Heart left ventricle (tissue), 16 donors: Measurements from ENCODE around the gene MTF1. TPM values are rescaled to one million over a fixed set of nuclear protein-coding genes. Genes with fewer than 3 reads are reported as not detected.

Experiments
- ATAC-seq, 4 donors: fragments of 200-7000 bp; cut with Tn5 transposase; one replicate each; pipeline ENCODE4 v1.9.1; 2020 to 2022; ENCODE audit warnings: moderate library complexity in 4 of 4, mild to moderate bottlenecking in 3 of 4, moderate number of reproducible peaks in 1 of 4
- DNase-seq, 5 donors: peaks; one replicate each; pipeline ENCODE4 v3.0.0-alpha.2; 2020
- H3K27ac ChIP-seq, 12 donors: fragments of 200-600 bp; sonication (generic) in 4 of 12; one replicate each; pipeline versions ENCODE4 v1.5.0 to v1.8.0; 2016 to 2022; ENCODE audit warnings: mild to moderate bottlenecking in 2 of 12
- H3K27me3 ChIP-seq, 9 donors: fragments of 200-600 bp; sonication (generic) in 2 of 9; one replicate each; pipeline versions ENCODE4 v1.5.1 to v1.8.0; 2016 to 2022; ENCODE audit warnings: mild to moderate bottlenecking in 3 of 9
- H3K36me3 ChIP-seq, 9 donors: fragments of 200-600 bp; sonication (generic) in 2 of 9; one replicate each; pipeline versions ENCODE4 v1.5.0 to v1.8.0; 2018 to 2022; ENCODE audit warnings: mild to moderate bottlenecking in 2 of 9
- H3K4me1 ChIP-seq, 12 donors: fragments of 200-600 bp; sonication (generic) in 4 of 12; one replicate each; pipeline versions ENCODE4 v1.5.0 to v1.8.0; 2016 to 2022; ENCODE audit warnings: mild to moderate bottlenecking in 3 of 12
- H3K4me3 ChIP-seq, 12 donors: fragments of 200-600 bp; sonication (generic) in 4 of 12; one replicate each; pipeline versions ENCODE4 v1.5.0 to v1.8.0; 2017 to 2022; ENCODE audit warnings: mild to moderate bottlenecking in 9 of 12, moderate library complexity in 4 of 12
- H3K9me3 ChIP-seq, 12 donors: fragments of 200-600 bp; sonication (generic) in 4 of 12; one replicate each; pipeline versions ENCODE4 v1.5.0 to v1.8.0; 2016 to 2022; ENCODE audit warnings: mild to moderate bottlenecking in 1 of 12
- POLR2A ChIP-seq, 2 donors: fragments of 450-650 bp; IDR thresholded peaks; one replicate each; pipeline ENCODE4 v1.6.1; 2017; ENCODE audit warnings: antibody characterized with exemption in 2 of 2, mild to moderate bottlenecking in 2 of 2, moderate library complexity in 2 of 2
- WGBS, 4 donors: extraction: QIAGEN DNeasy Blood & Tissue Kit in 2 of 4; methylation state at CpG; one replicate each; pipeline versions ENCODE4 v1.1.5 to v1.1.7; 2013 to 2018; 5-methylcytosine and 5-hydroxymethylcytosine counted together
- intact Hi-C, 10 donors: fragments of 100-400 bp; cut with DNase I; formaldehyde crosslinking; loops; one replicate each; pipeline versions ENCODE4 v1.11.1 to v1.14.2; 2022
- polyA plus RNA-seq, 2 donors: library from polyadenylated mRNA; stranded (reverse); fragments of 200-250 nt; gene quantifications; one replicate each; pipeline ENCODE4 v1.2.3, GENCODE V29; 2013
- total RNA-seq, 9 donors: library from RNA; depleted of rRNA in 2 of 9; stranded (reverse); fragments of >200 nt in 2 of 9; fragmentation: NEBNext Ultra II Directional in 3 of 9; extraction: Animal tissue kit (Norgen Biotek cat#: 25700) in 3 of 9; gene quantifications; one replicate each; pipeline versions ENCODE4 v1.1.0 to v1.2.4, GENCODE V29; 2016 to 2023
- TF ChIP-seq, protein P1 (sequence below), 12 donors: fragments of 200-600 bp; sonication (generic) in 4 of 12; IDR thresholded peaks; one replicate each; pipeline versions ENCODE4 v1.5.0 to v1.8.0; 2018 to 2022; ENCODE audit warnings: antibody characterized with exemption in 12 of 12, mild to moderate bottlenecking in 5 of 12
- donor health status: ischemic (EF 13 %, LVEDD 7.1; RV severe dilation, severe dysfunction).
- donor health status: healthy with polysubstance abuse.
- donor health status: DM: no; HTN: yes; CAD: no.
- donor health status: DM: no; HTN: no; CAD: no.
- donor health status: ischemic (EF 25% LVEDD 6.9; RV normal size, moderate dysfunction).
- donor health status: ischemic (EF 25% LVEDD 5.7; RV mildly dilated, moderate dysfunction).
- donor health status: healthy.
- donor health status: DM: yes; HTN: yes; CAD: no.
- donor health status: ischemic (EF 35%, LVEDD 5.7; RV mildly dilated, moderate dysfunction).
- donor health status: nonischemic (EF 11% LVEDD 7.7; RV severe dilation, severe dysfunction).
- donor health status: DM: yes; HTN: yes; CAD: no.
- donor health status: PGD.
- donor health status: ischemic (EF 29% LVEDD 5.4; RV normal size, mild dysfunction).
- donor health status: nonischemic (EF 23%, LVEDD 6.1; RV moderate dilation, normal function).

The MTF1 gene
- total and polyA plus RNA-seq, 11 donors = 1.7 to 19.5 (median 12.0) TPM

DNA sequence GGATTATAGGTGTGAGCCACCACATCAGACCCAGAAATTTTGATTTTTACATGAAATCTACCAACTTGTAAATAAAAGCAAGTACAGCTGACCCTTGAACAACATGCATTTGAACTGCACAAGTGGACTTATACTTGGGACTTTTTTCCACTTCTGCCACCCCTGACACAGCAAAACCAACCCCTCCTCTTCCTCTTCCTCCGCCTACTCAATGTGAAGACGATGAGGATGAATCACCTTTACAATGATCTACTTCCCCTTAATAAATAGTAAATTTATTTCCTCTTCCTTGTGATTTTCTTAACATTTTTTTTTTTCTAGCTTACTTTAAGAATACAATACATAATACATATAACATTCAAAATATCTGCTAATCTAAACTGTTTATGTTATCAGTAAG, 33.9 kb downstream of the MTF1 start:
- H3K36me3 ChIP-seq = peaks cover 0 to 91% (median 75%) of the 10 kb centered on the region in 9 donors

DNA sequence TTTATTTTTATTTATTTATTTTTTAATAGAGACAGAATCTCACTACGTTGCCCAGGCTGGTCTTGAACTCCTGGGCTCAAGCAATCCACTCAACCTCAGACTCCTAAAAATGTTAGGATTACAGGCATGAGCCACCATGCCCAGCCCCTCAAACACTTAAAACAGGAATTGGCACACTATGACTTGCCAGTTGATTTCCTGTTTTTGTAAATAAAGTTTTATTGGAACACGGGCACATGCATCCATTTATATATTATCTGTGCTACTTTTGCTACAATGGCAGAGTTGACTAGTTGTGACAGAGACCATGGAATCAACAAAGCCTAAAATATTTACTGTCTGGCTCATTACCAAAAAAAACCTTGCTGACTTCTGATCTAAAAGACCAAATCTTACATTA, 35.4 kb downstream of the MTF1 start:
- Histone ChIP-seq H3K36me3 (peaks cover 0 to 90% (median 75%) of the 10 kb centered on the region in 9 donors), H3K27ac (no peak overlapping the region), H3K27me3 (no peaks in the 10 kb centered on the region), H3K4me3 (no peak overlapping the region), H3K4me1 (peaks cover 0 to 19% (median 0%) of the 10 kb centered on the region in 12 donors), H3K9me3 (no peaks in the 10 kb centered on the region)
- ATAC-seq (no peak), DNase-seq (no peak)
- no peak for TF ChIP-seq POLR2A (IDR thresholded peaks at IDR 0.05)
- TF ChIP-seq, protein P1, sequence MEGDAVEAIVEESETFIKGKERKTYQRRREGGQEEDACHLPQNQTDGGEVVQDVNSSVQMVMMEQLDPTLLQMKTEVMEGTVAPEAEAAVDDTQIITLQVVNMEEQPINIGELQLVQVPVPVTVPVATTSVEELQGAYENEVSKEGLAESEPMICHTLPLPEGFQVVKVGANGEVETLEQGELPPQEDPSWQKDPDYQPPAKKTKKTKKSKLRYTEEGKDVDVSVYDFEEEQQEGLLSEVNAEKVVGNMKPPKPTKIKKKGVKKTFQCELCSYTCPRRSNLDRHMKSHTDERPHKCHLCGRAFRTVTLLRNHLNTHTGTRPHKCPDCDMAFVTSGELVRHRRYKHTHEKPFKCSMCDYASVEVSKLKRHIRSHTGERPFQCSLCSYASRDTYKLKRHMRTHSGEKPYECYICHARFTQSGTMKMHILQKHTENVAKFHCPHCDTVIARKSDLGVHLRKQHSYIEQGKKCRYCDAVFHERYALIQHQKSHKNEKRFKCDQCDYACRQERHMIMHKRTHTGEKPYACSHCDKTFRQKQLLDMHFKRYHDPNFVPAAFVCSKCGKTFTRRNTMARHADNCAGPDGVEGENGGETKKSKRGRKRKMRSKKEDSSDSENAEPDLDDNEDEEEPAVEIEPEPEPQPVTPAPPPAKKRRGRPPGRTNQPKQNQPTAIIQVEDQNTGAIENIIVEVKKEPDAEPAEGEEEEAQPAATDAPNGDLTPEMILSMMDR (IDR thresholded peaks at IDR 0.05) = no peak
- 93 to 96% (median 94%) methylated on average over 2 of the region's 2 CpGs for WGBS, 4 donors
- intact Hi-C loops = no loop called here

More for the DNA sequence above, 33.9 kb downstream of the MTF1 start:
- no peak for TF ChIP-seq POLR2A (IDR thresholded peaks at IDR 0.05)
- TF ChIP-seq, protein P1 (IDR thresholded peaks at IDR 0.05) = no peak
- DNase-seq (no peak), ATAC-seq (no peak)
- no peaks in the 10 kb centered on the region for H3K9me3 ChIP-seq
- no peaks in the 10 kb centered on the region for H3K27me3 ChIP-seq
- H3K4me1 ChIP-seq = peaks cover 0 to 19% (median 0%) of the 10 kb centered on the region in 12 donors
- intact Hi-C loops = no loop called here
- H3K4me3 ChIP-seq = no peak overlapping the region
- WGBS, 4 donors = 68 to 86% (median 73%) methylated on average over 2 of the region's 2 CpGs
- peak overlapping the region in 1 of 12 donors; percentile 27 for H3K27ac ChIP-seq

DNA sequence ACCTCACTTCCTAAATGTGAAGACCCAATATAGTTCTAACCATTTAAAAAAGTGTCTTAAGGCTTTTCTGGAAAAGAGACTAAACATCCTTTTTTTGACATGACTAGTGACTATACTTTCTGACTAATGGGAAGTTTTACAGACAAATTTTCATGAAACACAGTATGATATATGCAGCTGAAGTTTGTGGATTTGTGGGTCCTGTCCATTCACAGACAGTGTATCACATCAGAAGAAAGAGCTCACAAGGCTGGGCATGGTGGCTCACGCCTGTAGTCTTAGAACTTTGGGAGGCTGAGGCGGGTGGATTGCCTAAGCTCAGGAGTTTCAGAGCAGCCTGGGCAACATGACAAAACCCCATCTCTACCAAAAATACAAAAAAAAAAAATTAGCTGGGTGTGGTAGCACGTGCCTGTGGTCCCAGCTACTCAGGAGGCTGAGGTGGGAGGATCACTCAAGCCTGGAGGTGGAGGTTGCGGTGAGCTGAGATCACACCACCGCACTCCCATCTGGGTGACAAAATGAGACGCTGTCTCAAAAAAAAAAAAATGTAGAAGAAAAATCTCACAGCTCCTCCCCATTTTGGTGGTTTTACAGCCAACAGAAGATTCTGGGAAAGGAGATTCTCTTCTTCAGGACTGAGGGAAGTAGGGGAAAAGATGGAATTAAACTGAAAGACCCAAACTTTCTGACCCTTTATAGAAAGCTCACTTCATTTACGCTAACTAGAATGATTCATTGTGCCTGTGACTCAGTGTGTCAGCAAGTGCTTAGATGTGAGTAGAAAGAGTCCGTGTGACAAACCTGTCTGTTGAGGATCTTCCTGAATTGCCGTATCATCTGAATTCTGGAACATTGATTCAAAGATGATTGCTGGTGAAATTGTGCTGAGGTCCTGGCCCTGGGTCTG, 36.2 kb downstream of the MTF1 start:
- no peaks in the 10 kb centered on the region for H3K27me3 ChIP-seq
- WGBS, 4 donors = 92 to 94% (median 92%) methylated on average over 9 of the region's 9 CpGs
- no peak overlapping the region for H3K27ac ChIP-seq
- ATAC-seq (no peak), DNase-seq (no peak)
- no peaks in the 10 kb centered on the region for H3K9me3 ChIP-seq
- intact Hi-C loops = no loop called here
- no peak overlapping the region for H3K4me3 ChIP-seq
- TF ChIP-seq POLR2A (IDR thresholded peaks at IDR 0.05) = no peak
- TF ChIP-seq, protein P1 (IDR thresholded peaks at IDR 0.05) = no peak
- H3K4me1 ChIP-seq = peaks cover 0 to 19% (median 0%) of the 10 kb centered on the region in 12 donors
- H3K36me3 ChIP-seq = peaks cover 0 to 86% (median 74%) of the 10 kb centered on the region in 9 donors

DNA sequence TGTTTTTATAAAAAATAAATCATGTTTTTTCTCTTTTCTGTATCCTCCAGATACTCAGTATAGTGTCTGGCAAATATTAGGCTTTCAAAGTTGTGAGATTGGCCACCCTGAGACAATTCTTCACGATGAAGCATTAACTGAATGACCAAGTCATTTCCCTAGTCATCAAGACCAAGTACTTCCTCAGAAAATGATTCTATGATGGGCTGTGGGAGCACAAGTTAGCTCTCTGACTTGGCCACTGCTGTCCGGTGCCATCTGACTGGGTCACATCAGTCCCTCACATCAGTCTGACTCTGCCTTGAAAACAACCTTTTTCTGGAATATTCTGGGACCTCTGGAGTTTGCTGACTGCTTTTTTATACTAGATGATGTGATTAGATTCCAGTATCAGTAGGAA, 37.9 kb downstream of the MTF1 start:
- Histone ChIP-seq H3K4me3 (no peak overlapping the region), H3K27ac (no peak overlapping the region), H3K9me3 (no peaks in the 10 kb centered on the region), H3K27me3 (no peaks in the 10 kb centered on the region), H3K4me1 (peaks cover 0 to 19% (median 0%) of the 10 kb centered on the region in 12 donors), H3K36me3 (peaks cover 0 to 89% (median 72%) of the 10 kb centered on the region in 9 donors)
- TF ChIP-seq, protein P1 (IDR thresholded peaks at IDR 0.05) = no peak
- no peak for TF ChIP-seq POLR2A (IDR thresholded peaks at IDR 0.05)
- WGBS, 4 donors = 91 to 96% (median 93%) methylated on average over 2 of the region's 2 CpGs
- no peak for ATAC-seq
- no peak for DNase-seq
- intact Hi-C loops = no loop called here
